ENCODE data around the gene SLC6A13.
"Not testable (repeated sequence)": the region's sequence is repeated elsewhere in the genome, so short reads cannot be mapped to it uniquely, and the experiment has no call there.

Gene SLC6A13

GRCh38 chr12:263574-263973 lies 938 bp upstream of the SLC6A13 start:
- DNase-seq: no peak

DNA sequence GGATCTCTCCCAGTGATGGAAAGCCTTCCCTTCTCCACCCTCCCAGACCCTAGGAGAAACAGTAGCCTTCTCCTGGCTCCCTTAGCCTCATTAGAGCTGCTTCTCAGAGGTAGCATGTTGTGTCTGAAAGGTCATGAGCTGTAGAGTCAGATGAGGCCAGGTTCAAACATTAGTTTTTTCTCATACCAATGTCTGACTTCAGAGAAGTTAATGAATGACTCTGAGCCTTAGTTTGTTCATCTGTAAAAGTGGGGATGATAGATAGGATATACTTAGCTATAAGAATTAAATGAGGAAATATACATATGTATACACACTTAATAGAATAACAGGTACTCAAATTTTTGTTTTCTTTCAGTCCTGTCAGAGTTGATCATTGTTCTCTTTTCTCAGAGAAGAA lies 523 bp downstream of the SLC6A13 start:
- DNase-seq: no peak

GRCh38 chr12:257521-258321 lies 4.9 kb downstream of the SLC6A13 start:
- no peak for DNase-seq

DNA sequence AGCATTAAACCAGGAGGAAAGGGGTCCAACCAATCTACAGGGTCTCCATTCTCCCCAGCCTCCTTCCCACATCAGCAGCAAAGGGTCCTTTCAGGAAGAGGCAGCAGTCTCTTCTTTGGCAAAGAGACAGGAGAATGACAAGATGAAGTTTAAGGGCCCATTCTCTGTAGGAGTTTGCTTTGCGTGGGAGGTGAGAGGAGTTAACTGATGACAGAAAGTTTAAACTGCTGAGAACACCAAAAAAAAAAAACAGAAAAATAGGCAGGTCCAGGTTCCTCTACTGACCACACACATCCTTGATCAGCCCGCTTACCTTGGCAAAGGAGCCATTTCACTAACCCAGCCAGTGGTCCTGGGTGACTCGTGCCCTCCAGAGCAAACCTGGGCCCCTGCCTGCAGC lies 5.7 kb downstream of the SLC6A13 start:
- no peak for DNase-seq

DNA sequence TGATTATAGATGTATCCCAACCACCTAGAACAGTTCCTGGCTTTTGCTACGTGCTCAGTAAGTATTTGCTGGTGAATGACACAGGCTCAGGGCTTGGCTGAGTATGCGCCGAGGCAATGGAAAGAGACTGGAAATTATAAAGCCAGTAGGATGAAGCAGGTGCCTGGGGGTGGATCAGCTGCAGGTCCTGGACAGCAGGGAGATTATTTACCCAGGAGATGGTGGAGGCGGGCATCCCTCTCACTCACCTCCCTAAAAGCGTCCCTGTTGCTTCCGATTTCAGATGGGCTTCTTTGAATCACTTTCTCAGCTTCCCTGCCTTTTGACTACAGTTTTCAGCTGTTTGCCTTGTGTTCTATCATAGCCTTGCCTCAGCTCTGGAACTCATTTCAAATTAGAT lies 6.4 kb downstream of the SLC6A13 start:
- no peak for DNase-seq

DNA sequence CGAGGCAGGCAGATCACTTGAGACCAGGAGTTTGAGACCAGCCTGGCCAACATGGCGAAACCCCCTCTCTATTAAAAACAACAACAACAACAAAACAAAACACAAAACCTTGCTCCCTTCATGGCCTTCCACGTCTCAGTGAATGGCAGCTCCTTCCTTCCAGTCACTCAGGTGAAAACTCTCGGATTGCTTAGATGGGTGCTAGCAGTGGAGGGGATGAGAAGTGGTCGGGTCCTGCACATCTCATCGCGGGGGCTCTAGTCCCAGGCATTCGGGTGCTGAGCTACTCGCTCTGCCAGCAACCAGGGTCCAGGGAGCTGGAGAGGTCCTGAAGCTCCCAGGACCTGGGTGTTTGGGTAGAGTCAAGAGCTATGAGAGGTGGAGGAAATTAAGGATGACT lies 7.7 kb downstream of the SLC6A13 start:
- no peak for DNase-seq

- DNase-seq: no peak
Measured at GRCh38 chr12:254039-254438, 8.6 kb downstream of the SLC6A13 start.

GRCh38 chr12:253116-253831 lies 9.4 kb downstream of the SLC6A13 start:
- no peak for DNase-seq

DNA sequence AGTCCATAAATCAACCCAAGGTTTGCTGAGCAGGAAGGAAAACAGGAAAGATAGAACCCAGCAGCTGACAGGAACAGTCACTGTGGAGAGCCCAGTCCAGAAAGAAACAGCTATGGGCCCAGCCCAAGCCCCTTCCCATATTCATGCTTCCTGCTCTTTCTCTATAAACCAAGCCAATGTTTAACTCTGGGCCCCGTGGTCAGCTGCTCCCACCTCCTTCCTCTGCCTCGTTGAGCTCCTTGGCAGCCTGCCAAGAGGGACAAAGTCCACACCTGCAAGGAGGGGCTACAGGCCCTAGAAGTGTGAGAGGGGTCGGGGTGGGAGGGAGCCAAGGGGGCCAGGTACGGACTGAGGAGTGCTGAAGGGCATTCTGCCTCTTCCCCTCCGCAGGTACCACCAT lies 10.0 kb downstream of the SLC6A13 start:
- DNase-seq: no peak

DNA sequence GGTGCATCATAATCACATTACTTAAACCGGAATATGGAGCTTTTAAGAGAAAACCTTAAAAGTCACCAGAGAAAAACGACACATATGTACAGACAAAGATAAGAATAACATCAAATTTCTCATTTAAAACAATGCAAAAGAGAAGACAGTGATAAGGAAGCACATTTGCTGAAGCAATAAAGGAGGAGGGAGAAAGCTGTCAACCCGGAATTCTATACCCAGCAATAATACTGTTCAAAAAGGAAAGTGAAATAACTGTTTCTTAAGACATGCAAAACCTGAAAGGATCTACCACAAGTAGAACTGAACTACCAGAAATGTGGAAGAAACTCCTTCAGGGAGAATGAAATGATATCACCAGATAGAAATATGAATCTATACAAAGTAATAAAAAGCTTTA lies 15.4 kb downstream of the SLC6A13 start:
- no peak for DNase-seq

DNA sequence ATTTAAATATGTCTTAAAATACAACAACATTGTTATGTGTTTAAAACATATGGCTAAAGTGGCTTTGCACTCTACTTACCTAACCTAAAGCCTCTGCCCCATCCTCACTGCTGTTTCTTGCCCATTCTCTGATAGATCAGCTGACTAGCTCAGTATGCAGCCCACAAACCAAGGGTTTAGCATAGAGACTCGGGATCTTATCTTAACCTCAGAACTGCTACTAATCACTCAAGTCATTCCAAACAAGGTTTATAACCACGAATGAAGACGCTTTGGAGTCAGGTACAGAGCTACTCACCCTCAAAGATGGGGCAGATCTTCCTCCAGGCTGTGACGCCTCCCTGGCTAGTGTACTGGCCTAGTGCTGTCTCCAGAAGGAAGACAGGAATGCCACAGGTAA lies 19.3 kb downstream of the SLC6A13 start:
- no peak for DNase-seq

GRCh38 chr12:242496-242895 lies 20.1 kb downstream of the SLC6A13 start:
- no peak for DNase-seq

- DNase-seq: no peak
Measured at GRCh38 chr12:241266-241665, 21.4 kb downstream of the SLC6A13 start.

DNA sequence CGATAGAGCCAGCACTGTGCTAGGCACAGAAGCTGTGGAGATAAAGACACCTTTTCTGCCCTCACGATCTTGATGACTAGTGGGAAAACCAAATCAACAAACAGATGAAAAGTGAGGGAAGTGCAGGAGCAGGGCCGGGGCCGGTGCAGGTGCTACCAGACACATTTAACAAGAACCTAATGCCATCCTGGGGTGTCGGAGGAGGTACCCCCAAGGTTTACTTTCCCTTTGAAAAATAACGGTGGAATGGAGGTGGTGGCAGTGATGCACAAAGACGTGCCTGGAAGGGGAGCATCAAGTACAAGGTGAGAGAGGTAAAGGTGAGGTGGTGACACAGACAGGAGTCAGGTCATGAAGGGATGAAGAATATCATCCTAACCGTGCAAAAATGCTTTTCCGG lies 22.1 kb downstream of the SLC6A13 start:
- no peak for DNase-seq

GRCh38 chr12:238736-239398 lies 23.8 kb downstream of the SLC6A13 start:
- DNase-seq: no peak

DNA sequence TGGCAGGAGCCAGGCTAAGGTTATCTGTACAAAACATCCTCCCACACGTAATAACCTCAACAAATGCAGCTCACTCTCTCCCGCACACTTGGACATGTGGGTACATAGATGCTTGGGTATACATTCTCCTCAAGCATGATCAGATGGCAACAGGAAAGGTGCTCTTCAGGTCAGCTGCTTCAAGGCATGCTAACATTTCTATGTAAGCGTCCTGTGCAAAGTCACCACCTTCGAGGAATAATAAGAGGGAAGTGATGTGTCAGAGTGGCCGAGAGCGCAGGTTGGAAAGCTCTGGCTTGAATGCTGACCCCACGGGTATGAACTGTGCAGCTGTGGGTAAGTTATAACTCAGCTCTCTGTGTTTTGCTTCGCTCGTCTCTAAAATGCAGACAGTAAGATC lies 24.5 kb downstream of the SLC6A13 start:
- DNase-seq: no peak

DNA sequence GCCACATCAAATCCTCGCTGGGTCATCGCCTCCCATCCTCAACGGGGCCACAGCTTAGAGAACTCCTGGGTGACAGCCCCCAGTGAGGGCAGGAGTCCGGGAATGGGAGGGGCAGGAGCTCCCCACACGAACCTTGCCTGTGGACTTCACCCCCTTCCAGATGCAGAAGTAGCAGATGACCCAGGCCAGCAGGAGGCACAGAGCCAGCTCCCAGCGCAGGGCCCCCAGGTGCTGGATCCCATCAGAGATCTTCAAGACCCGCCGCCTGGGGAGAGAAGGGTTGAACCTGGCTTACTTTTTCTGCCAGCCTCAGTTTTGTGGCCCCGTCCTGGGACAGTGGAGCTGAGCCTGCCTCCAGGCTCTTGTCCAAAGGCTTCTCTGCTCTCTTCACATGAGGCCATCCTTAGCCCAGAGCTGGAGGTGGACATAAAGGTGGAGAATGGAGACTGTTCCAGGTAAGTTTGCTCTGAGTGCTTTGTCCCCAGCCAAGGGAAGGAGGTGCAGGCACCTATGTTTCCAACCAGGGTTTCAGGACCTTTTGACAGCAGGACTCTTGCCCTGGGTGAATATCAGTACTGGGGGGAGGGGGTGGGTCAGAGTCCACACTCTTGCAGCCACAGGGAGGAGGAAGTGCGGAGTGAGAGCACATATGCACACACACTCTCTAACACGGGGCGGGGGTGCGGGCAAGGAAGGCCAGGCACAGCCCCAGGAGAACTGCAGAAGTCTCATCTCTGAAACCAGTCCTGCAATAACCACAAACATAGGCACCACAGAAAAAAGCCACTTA lies 25.4 kb downstream of the SLC6A13 start:
- no peak for DNase-seq

- no peak for DNase-seq
Measured at GRCh38 chr12:236445-236844, 26.2 kb downstream of the SLC6A13 start.

DNA sequence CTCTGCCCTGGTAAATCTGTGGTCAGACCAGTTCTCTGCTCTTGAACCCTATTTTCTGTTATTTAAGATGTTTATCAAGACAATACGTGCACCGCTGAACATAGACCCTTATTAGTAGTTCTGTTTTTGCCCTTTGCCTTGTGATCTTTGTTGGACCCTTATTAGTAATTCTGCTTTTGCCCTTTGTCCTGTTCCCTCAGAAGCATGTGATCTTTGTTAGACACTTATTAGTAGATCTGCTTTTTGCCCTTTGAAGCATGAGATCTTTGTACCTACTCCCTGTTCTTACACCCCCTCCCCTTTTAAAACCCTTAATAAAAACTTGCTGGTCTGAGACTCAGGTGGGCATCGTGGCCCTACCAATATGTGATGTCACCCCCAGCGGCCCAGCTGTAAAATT lies 26.7 kb downstream of the SLC6A13 start:
- DNase-seq: not testable (repeated sequence)

GRCh38 chr12:234891-235415 lies 27.7 kb downstream of the SLC6A13 start:
- DNase-seq: no peak

DNA sequence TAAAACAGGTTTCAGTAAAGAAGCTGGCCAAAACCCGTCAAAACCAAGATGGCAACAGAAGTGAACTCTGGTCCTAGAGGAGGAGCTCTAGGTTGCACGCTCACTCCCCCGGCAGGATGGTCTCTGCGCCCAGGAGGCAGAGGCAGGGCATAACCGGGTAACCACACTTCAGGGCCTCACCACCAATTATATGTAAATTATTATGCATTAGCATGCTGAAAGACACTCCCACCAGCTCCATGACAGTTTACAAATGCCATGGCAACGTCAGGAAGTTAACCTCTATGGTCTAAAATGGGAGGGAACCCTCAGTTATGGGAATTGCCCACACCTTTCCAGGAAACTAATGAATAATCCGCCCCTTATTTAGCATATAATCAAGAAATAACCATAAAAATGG lies 28.6 kb downstream of the SLC6A13 start:
- no peak for DNase-seq

GRCh38 chr12:233615-233968 lies 29.0 kb downstream of the SLC6A13 start:
- no peak for DNase-seq

Data from retina (tissue), 1 donor.